PC-3 (cell line): ENCODE data around the gene LAMTOR3. TPM values are rescaled to one million over a fixed set of nuclear protein-coding genes. Genes with fewer than 3 reads are reported as not detected.

ENCODE experiments used
- ATAC-seq: fragments of 200-7000 bp; cut with Tn5 transposase; 2 replicates; pipeline ENCODE4 v1.9.1; 2020; ENCODE audit warnings: mild to moderate bottlenecking, moderate library complexity
- BruUV-seq: library from RNA; stranded (reverse); fragments of 400-500 nt; replicated peaks from 2 replicates; lab custom pipeline; 2021; lab: Mats Ljungman, UMichigan
- CTCF ChIA-PET: fragments of 300-600 bp; sonication (Branson Sonifier 250); formaldehyde crosslinking; loops from one replicate; lab custom pipeline; 2022; ENCODE audit warnings: antibody characterized with exemption; lab: Charles Lee
- POLR2A ChIA-PET: fragments of 300-600 bp; sonication (Branson Sonifier 250); formaldehyde crosslinking; loops from one replicate; lab custom pipeline; 2022; ENCODE audit warnings: antibody characterized with exemption; ENCODE audit not compliant: unreplicated experiment; lab: Charles Lee
- DNase-seq: peaks from one replicate; pipeline ENCODE4 v3.0.0-alpha.2; 2015
- H2AFZ ChIP-seq: fragments of 300-600 bp; sonication (generic); 2 replicates; pipeline ENCODE4 v1.6.0; 2016; ENCODE audit warnings: antibody characterized with exemption, low read length
- H3F3A ChIP-seq: fragments of 300-600 bp; sonication (generic); one replicate; pipeline ENCODE4 v1.6.0; 2017; ENCODE audit warnings: antibody characterized with exemption, low read length, control low read depth, mild to moderate bottlenecking; ENCODE audit not compliant: unreplicated experiment
- H3K27ac ChIP-seq: fragments of 300-600 bp; sonication (generic); 2 replicates; pipeline ENCODE4 v1.5.1; 2016; ENCODE audit warnings: mild to moderate bottlenecking, low read length
- H3K27me3 ChIP-seq: fragments of 300-600 bp; sonication (generic); 2 replicates; pipeline ENCODE4 v1.6.1; 2016; ENCODE audit warnings: low read length, mixed read lengths
- H3K36me3 ChIP-seq: fragments of 300-600 bp; sonication (generic); 2 replicates; pipeline ENCODE4 v1.6.1; 2016; ENCODE audit warnings: low read depth, mixed run types, low read length, mixed read lengths
- H3K4me1 ChIP-seq: fragments of 300-600 bp; sonication (generic); 2 replicates; pipeline ENCODE4 v1.5.1; 2016; ENCODE audit warnings: low read length; ENCODE audit not compliant: insufficient read depth
- H3K4me2 ChIP-seq: fragments of 300-600 bp; sonication (generic); 2 replicates; pipeline ENCODE4 v1.6.0; 2016; ENCODE audit warnings: low read length
- H3K4me3 ChIP-seq: fragments of 300-600 bp; sonication (generic); 2 replicates; pipeline ENCODE4 v1.5.1; 2016; ENCODE audit warnings: mild to moderate bottlenecking, low read length, mixed read lengths
- H3K79me2 ChIP-seq: fragments of 300-600 bp; sonication (generic); 2 replicates; pipeline ENCODE4 v1.6.1; 2017; ENCODE audit warnings: low read length, mixed read lengths
- H3K9ac ChIP-seq: fragments of 300-600 bp; sonication (generic); 2 replicates; pipeline ENCODE4 v1.6.0; 2016; ENCODE audit warnings: mild to moderate bottlenecking, low read length
- H3K9me2 ChIP-seq: fragments of 300-600 bp; sonication (generic); replicated peaks from 2 replicates; pipeline ENCODE4 v1.6.1; 2016; ENCODE audit warnings: mixed run types, low read length, mixed read lengths
- H3K9me3 ChIP-seq: fragments of 300-600 bp; sonication (generic); 2 replicates; pipeline ENCODE4 v1.6.1; 2016; ENCODE audit warnings: low read length, mixed read lengths
- H4K20me1 ChIP-seq: fragments of 300-600 bp; sonication (generic); 2 replicates; pipeline ENCODE4 v1.6.1; 2016; ENCODE audit warnings: low read length, mixed read lengths
- EZH2 ChIP-seq: fragments of 300-600 bp; sonication (generic); IDR thresholded peaks from one replicate; pipeline ENCODE4 v1.6.1; 2017; ENCODE audit warnings: antibody characterized with exemption, mild to moderate bottlenecking, low read length; ENCODE audit not compliant: unreplicated experiment
- EZH2phosphoT487 ChIP-seq: fragments of 300-600 bp; sonication (generic); IDR thresholded peaks from 2 replicates; pipeline ENCODE4 v1.6.1; 2018; ENCODE audit warnings: mild to moderate bottlenecking, antibody characterized with exemption, low read length, borderline replicate concordance
- intact Hi-C: fragments of 100-400 bp; cut with micrococcal nuclease; formaldehyde crosslinking; loops from 2 replicates; pipeline ENCODE4 v1.9.0; 2023
- total RNA-seq: library from RNA; depleted of rRNA; stranded (reverse); fragments of >200 nt; gene quantifications from 2 replicates; pipeline ENCODE4 v1.2.3, GENCODE V29; 2014
- TF ChIP-seq, protein P1 (sequence below): fragments of 300-600 bp; sonication (generic); conservative IDR thresholded peaks from 2 replicates; pipeline ENCODE4 v1.5.1; 2017; ENCODE audit warnings: antibody characterized with exemption, low read depth, mild to moderate bottlenecking, low read length

LAMTOR3 gene
- total RNA-seq, 1 experiment from 2014 or later: 14.0 TPM

DNA sequence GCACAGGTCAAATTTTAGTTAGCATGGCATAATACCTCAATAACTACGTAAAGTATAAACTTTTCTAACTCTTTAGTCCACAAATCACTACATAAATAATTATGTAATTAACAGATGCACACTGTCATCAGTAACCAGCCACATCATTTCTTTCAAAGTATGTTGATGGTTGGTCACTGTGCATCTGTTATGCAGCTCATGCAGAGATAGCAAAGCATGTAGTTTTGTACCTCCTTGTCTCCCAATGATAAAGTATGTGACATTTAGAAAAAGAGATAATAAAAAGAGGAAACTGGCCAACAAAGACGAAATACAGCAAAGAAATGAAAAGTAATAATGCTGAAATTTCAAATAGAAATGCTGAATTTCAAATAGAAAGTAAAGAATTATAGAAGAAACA lies 2.9 kb downstream of the LAMTOR3 start:
- Histone ChIP-seq H3K4me3 (no peak overlapping the region), H4K20me1 (no peaks in the 10 kb centered on the region), H3K27me3 (no peaks in the 10 kb centered on the region), H3F3A (no peaks in the 10 kb centered on the region), H3K27ac (no peak overlapping the region), H3K4me1 (peaks cover 12% of the 10 kb centered on the region; the same call in 1 of the 2 replicates), H3K9me2 (no peaks in the 10 kb centered on the region), H2AFZ (no peak overlapping the region), H3K36me3 (0 out of 2 replicates have a peak, but pooled peaks cover 3% of the 10 kb centered on the region), H3K9me3 (no peaks in the 10 kb centered on the region), H3K9ac (no peak overlapping the region), H3K79me2 (peaks cover 45% of the 10 kb centered on the region), H3K4me2 (no peak overlapping the region)
- BruUV-seq: no TSS peak
- intact Hi-C loops: no loop called here
- ChIA-PET CTCF (no interaction called here), POLR2A (no interaction called here)
- DNase-seq (no peak), ATAC-seq (no peak)
- TF ChIP-seq, protein P1, sequence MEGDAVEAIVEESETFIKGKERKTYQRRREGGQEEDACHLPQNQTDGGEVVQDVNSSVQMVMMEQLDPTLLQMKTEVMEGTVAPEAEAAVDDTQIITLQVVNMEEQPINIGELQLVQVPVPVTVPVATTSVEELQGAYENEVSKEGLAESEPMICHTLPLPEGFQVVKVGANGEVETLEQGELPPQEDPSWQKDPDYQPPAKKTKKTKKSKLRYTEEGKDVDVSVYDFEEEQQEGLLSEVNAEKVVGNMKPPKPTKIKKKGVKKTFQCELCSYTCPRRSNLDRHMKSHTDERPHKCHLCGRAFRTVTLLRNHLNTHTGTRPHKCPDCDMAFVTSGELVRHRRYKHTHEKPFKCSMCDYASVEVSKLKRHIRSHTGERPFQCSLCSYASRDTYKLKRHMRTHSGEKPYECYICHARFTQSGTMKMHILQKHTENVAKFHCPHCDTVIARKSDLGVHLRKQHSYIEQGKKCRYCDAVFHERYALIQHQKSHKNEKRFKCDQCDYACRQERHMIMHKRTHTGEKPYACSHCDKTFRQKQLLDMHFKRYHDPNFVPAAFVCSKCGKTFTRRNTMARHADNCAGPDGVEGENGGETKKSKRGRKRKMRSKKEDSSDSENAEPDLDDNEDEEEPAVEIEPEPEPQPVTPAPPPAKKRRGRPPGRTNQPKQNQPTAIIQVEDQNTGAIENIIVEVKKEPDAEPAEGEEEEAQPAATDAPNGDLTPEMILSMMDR: no peak
- TF ChIP-seq EZH2 (no peak), EZH2phosphoT487 (no peak)

DNA sequence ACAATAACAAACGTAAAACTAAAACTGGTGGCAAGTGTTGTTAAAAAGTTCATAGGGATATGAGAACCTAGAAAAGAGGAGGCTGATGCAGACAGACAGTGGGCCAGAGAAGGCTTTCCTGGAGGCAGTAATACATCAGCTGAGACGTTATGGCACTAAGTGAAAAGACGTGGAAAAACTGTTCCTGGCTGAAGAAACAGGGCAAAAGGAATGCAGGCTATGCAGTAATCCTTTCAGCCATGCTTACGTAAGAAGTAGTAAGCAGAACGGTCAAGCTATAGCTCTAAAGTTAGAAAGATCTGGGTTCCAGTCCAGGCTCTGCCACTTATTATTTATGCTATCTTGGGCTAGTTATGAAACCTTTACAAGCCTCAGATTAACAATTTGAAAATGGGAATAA lies 6.4 kb downstream of the LAMTOR3 start:
- ChIA-PET POLR2A (no interaction called here), CTCF (no interaction called here)
- intact Hi-C loops: loop anchor here (5.0 to 10.0 kb wide), 2 partner anchors 71 to 163 kb away; partner anchors contain the start of gene DAPP1
- no peak overlapping the region for H3K9ac ChIP-seq
- no peak overlapping the region for H3K4me2 ChIP-seq
- BruUV-seq: no TSS peak
- H3K4me3 ChIP-seq: no peak overlapping the region
- H3K79me2 ChIP-seq: peaks cover 31% of the 10 kb centered on the region
- ATAC-seq (no peak), DNase-seq (no peak)
- H3K27me3 ChIP-seq: no peaks in the 10 kb centered on the region
- no peaks in the 10 kb centered on the region for H3F3A ChIP-seq
- H3K36me3 ChIP-seq: peaks cover 8% of the 10 kb centered on the region; the same call in 1 of the 2 replicates
- H4K20me1 ChIP-seq: no peaks in the 10 kb centered on the region
- no peak overlapping the region for H3K27ac ChIP-seq
- no peak overlapping the region for H2AFZ ChIP-seq
- H3K9me3 ChIP-seq: no peaks in the 10 kb centered on the region
- TF ChIP-seq EZH2phosphoT487 (no peak), EZH2 (no peak)
- TF ChIP-seq, protein P1: no peak
- peaks cover 13% of the 10 kb centered on the region for H3K4me1 ChIP-seq
- H3K9me2 ChIP-seq: no peaks in the 10 kb centered on the region

DNA sequence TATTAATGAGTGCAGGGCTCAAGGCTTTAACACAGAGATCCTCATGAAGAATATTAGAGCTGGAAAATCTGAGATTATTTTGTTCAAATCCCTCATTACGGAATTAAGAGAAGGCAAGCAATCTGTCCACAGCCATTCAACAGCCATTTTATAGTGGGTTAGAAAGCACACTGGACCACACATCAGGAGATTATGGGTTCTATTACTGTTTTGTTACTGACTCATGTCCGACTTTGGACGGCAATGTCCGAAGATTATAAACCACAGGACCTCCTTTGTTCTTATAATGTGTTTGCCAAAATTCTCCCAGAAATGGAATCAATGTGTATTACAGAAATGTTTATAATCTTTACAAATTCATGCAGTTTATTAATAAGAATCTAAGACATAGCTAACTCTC lies 8.1 kb downstream of the LAMTOR3 start:
- DNase-seq: peak; percentile 38
- no peaks in the 10 kb centered on the region for H3K9me3 ChIP-seq
- H3K4me3 ChIP-seq: no peak overlapping the region
- H4K20me1 ChIP-seq: no peaks in the 10 kb centered on the region
- no TSS peak for BruUV-seq
- CTCF ChIA-PET: no interaction called here
- H3K9me2 ChIP-seq: no peaks in the 10 kb centered on the region
- no peak overlapping the region for H2AFZ ChIP-seq
- H3K27me3 ChIP-seq: no peaks in the 10 kb centered on the region
- H3K36me3 ChIP-seq: peaks cover 18% of the 10 kb centered on the region; the same call in 1 of the 2 replicates
- peak; percentile 73 for ATAC-seq
- POLR2A ChIA-PET: no interaction called here
- H3K79me2 ChIP-seq: peaks cover 15% of the 10 kb centered on the region
- peak overlapping the region; percentile 58 for H3K27ac ChIP-seq
- H3K4me1 ChIP-seq: peaks cover 13% of the 10 kb centered on the region
- H3K9ac ChIP-seq: no peak overlapping the region
- peak overlapping the region; percentile 59 for H3K4me2 ChIP-seq
- TF ChIP-seq, protein P1: no peak
- no peak for TF ChIP-seq EZH2phosphoT487
- no peak for TF ChIP-seq EZH2
- intact Hi-C loops: loop anchor here (5.0 to 10.0 kb wide), 2 partner anchors 69 to 161 kb away; partner anchors contain the start of gene DAPP1
- H3F3A ChIP-seq: no peaks in the 10 kb centered on the region
